A549 (cell line): Measurements from ENCODE around the gene ANKRD63. TPM values are rescaled to one million over a fixed set of nuclear protein-coding genes. Genes with fewer than 3 reads are reported as not detected.

ENCODE experiments used
- ATAC-seq, 2 experiments: fragments of 200-7000 bp in 1 of 2; fragments of >200 bp in 1 of 2; cut with Nextera tagmentation in 1 of 2; cut with Tn5 transposase in 1 of 2; 3 replicates each; pipeline versions ENCODE4 v1.8.0 to v1.9.1; 2018 to 2020; ENCODE audit warnings: mild to moderate bottlenecking in 1 of 2, moderate library complexity in 1 of 2
- CTCF ChIA-PET: fragments of 300-600 bp; sonication (Branson Sonifier 250); formaldehyde crosslinking; extraction: SDS; loops from one replicate; lab custom pipeline; 2021; ENCODE audit warnings: antibody characterized with exemption, inconsistent platforms; lab: Yijun Ruan, JAX
- POLR2A ChIA-PET: fragments of 350-600 bp; formaldehyde crosslinking; extraction: SDS; loops from one replicate; lab custom pipeline; 2021; ENCODE audit warnings: antibody characterized with exemption, inconsistent platforms; lab: Yijun Ruan, JAX
- DNase-seq, 2 experiments: peaks; one replicate each; pipeline versions ENCODE4 v3.0.0 to v3.0.0-alpha.2; 2011 to 2016; ENCODE audit warnings: low read depth in 1 of 2, low spot score in 1 of 2
- FAIRE-seq: peaks from 2 replicates; lab custom pipeline; 2011; peaks lifted over from hg19 to GRCh38; lab: Jason Lieb, UNC
- H3K27ac ChIP-seq, 2 experiments: fragments of >200 bp; sonication (Bioruptor Twin); formaldehyde crosslinking; 3 replicates each; pipeline ENCODE4 v1.5.1; 2016 to 2017
- H3K4me1 ChIP-seq: fragments of >200 bp; sonication (Bioruptor Twin); formaldehyde crosslinking; 3 replicates; pipeline ENCODE4 v1.6.1; 2016
- H3K4me2 ChIP-seq: fragments of >200 bp; sonication (Bioruptor Twin); formaldehyde crosslinking; 3 replicates; pipeline ENCODE4 v1.6.1; 2016
- H3K4me3 ChIP-seq: fragments of >200 bp; sonication (Bioruptor Twin); formaldehyde crosslinking; 3 replicates; pipeline ENCODE4 v1.5.1; 2016
- H3K9me3 ChIP-seq: fragments of >200 bp; sonication (Bioruptor Twin); formaldehyde crosslinking; 3 replicates; pipeline ENCODE4 v1.6.1; 2016
- EHMT2 ChIP-seq: fragments of 200-600 bp; sonication (generic); IDR thresholded peaks from 2 replicates; pipeline ENCODE4 v1.6.1; 2016; ENCODE audit warnings: antibody characterized with exemption, low read depth, mild to moderate bottlenecking, moderate library complexity
- EP300 ChIP-seq, 2 experiments: fragments of >200 bp; sonication (Bioruptor Twin); formaldehyde crosslinking; IDR thresholded peaks; 2 replicates in 1 of 2; 3 replicates in 1 of 2; pipeline ENCODE4 v1.6.1; 2016 to 2017
- FOSL2 ChIP-seq, 2 experiments: fragments of 450-650 bp in 1 of 2; fragments of >200 bp in 1 of 2; sonication (Bioruptor Twin) in 1 of 2; formaldehyde crosslinking; IDR thresholded peaks; 2 replicates each; pipeline versions ENCODE4 v1.5.0 to v1.6.1; 2016 to 2020; ENCODE audit warnings: mild to moderate bottlenecking in 1 of 2, moderate library complexity in 1 of 2
- FOXS1 ChIP-seq: fragments of 250-450 bp; sonication (Bioruptor Pico); IDR thresholded peaks from 2 replicates; pipeline ENCODE4 v1.5.0; 2020; ENCODE audit warnings: mild to moderate bottlenecking, moderate library complexity
- HEYL ChIP-seq: fragments of 250-450 bp; sonication (Bioruptor Pico); IDR thresholded peaks from 2 replicates; pipeline ENCODE4 v1.8.0; 2021; ENCODE audit warnings: mild to moderate bottlenecking, moderate library complexity
- HOXA7 ChIP-seq: fragments of 250-450 bp; sonication (Bioruptor Pico); IDR thresholded peaks from 2 replicates; pipeline ENCODE4 v1.5.0; 2020; ENCODE audit warnings: mild to moderate bottlenecking, moderate library complexity
- HOXB13 ChIP-seq: fragments of 250-450 bp; sonication (Bioruptor Pico); IDR thresholded peaks from 2 replicates; pipeline ENCODE4 v1.5.0; 2020; ENCODE audit warnings: low read depth, mild to moderate bottlenecking, moderate library complexity
- JUN ChIP-seq, 2 experiments: fragments of >200 bp; sonication (Bioruptor Twin); formaldehyde crosslinking; IDR thresholded peaks; 2 replicates in 1 of 2; 3 replicates in 1 of 2; pipeline ENCODE4 v1.6.1; 2016 to 2017
- JUNB ChIP-seq: fragments of >200 bp; sonication (Bioruptor Twin); formaldehyde crosslinking; IDR thresholded peaks from 2 replicates; pipeline ENCODE4 v1.6.1; 2016
- KDM5A ChIP-seq: fragments of 200-600 bp; sonication (generic); IDR thresholded peaks from 2 replicates; pipeline ENCODE4 v1.6.1; 2016; ENCODE audit warnings: antibody characterized with exemption, mild to moderate bottlenecking
- NR3C1 ChIP-seq: fragments of >200 bp; sonication (Bioruptor Twin); formaldehyde crosslinking; IDR thresholded peaks from 3 replicates; pipeline ENCODE4 v1.6.1; 2017
- RAD21 ChIP-seq, 2 experiments: fragments of >200 bp in 1 of 2; sonication (Bioruptor Twin) in 1 of 2; formaldehyde crosslinking in 1 of 2; IDR thresholded peaks in 1 of 2; conservative IDR thresholded peaks in 1 of 2; 2 replicates in 1 of 2; 3 replicates in 1 of 2; pipeline ENCODE4 v1.6.1; 2012 to 2018; ENCODE audit warnings: inconsistent platforms in 1 of 2
- SMC3 ChIP-seq: fragments of >200 bp; sonication (Bioruptor Twin); formaldehyde crosslinking; IDR thresholded peaks from 3 replicates; pipeline ENCODE4 v1.6.1; 2018; ENCODE audit warnings: inconsistent platforms
- TFCP2L1 ChIP-seq: fragments of 250-450 bp; sonication (Bioruptor Pico); IDR thresholded peaks from 2 replicates; pipeline ENCODE4 v1.5.0; 2021; ENCODE audit warnings: mild to moderate bottlenecking
- WGBS: methylation state at CpG from one replicate; pipeline ENCODE4 v1.1.6; 2017; ENCODE audit errors: missing lambda C conversion rate; 5-methylcytosine and 5-hydroxymethylcytosine counted together
- polyA plus RNA-seq, 4 experiments: library from polyadenylated mRNA; depleted of rRNA in 3 of 4; stranded (reverse); fragments of >200 nt; fragmentation: RNase III in 1 of 4; extraction: RNeasy Plus Mini Kit Qiagen cat#74134 plus additional on column Dnase treatment in 1 of 4; gene quantifications; 2 replicates in 3 of 4; 3 replicates in 1 of 4; pipeline ENCODE4 v1.2.3, GENCODE V29; 2011 to 2017
- TF ChIP-seq, protein P1 (sequence below): fragments of >200 bp; sonication (Bioruptor Twin); formaldehyde crosslinking; IDR thresholded peaks from 2 replicates; pipeline ENCODE4 v1.6.1; 2016
- TF ChIP-seq, protein P2 (sequence below): fragments of >200 bp; sonication (Bioruptor Twin); formaldehyde crosslinking; IDR thresholded peaks from 3 replicates; pipeline ENCODE4 v1.6.1; 2016
- TF ChIP-seq, protein P3 (sequence below): IDR thresholded peaks from 2 replicates; pipeline ENCODE4 v1.6.1; 2012

Gene ANKRD63
- polyA plus RNA-seq, 2 of the 4 experiments (the other 2 are of a cell fraction): 0.25 TPM; not detected in 1

DNA sequence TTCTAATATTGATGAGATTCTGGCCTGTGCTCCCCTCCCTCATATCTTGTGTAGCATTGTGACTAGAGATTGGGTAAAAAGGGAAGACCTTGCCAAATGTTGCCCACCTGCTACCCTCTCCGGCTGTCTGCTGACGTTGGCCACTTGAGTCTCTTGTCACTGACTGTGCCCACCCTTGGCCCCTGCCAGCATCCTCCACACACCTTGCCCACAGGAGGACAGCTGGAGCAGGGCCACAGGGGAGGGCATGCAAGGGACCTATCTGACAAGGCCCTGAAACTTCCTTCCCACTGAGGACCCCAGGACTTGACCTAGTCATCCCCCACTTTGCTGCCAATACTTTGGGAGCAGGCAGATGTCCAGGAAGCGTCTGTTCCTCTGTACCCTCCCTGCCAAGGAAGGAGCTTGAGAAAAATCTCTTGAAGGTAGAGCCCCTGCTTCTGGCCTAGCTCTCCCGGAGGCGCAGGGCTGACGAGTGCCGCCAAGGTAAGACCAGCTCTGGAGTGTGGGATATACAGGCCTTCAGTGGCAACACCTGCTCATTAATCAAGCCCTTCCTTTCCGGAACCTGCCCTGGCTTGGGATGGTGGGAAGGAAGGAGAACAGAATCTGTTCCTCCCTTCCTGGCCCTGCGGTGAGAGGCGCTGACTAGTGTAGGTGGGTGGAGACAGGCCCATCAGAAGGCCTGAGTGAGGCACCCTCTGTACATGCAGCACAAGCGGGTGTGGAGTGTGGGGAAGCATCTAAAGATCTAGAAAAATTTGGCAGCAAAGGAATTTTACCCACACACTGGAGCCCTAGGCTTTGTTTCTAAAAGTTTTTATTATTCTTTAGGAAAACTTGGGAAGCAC lies 48.9 kb downstream of the ANKRD63 start (continued):
- TF ChIP-seq FOSL2 (IDR thresholded peaks at IDR 0.05) (no peak), FOSL2 (CRISPR knock-in tag; IDR thresholded peaks at IDR 0.05) (no peak), HOXB13 (CRISPR knock-in tag) (no peak)

DNA sequence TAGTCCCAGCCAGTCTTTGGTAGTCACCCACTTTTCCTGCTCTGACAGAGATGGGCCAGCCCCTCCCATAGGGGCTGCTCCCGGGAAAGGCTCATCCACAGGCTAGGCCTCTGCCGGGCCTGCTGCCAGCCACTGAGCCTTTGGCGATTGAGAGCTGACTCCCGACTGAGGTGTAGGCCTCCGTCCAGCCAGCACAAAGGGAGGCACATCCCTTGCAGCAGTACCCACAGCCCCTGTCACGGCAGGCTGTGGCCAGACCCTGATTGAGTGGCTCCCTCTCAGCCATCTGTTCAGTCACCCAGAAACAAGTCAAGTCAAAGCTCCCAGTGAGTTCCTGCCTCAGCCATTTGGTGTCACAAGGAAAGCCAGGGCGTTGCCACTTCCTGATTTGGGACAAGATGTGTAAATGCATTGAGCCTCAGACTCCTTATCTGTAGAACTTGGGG lies 50.2 kb downstream of the ANKRD63 start:
- CTCF ChIA-PET: interaction anchor here (3.4 to 10.2 kb wide), 2 partner anchors 15 to 41 kb away, joined by 17 to 100 read pairs; no protein-coding TSS in a partner anchor
- TF ChIP-seq JUNB (no peak), KDM5A (no peak), SMC3 (no peak), RAD21 (conservative IDR thresholded peaks at IDR 0.05 in 1 of 2, IDR thresholded peaks at IDR 0.05 in 1 of 2) (no peak), FOSL2 (IDR thresholded peaks at IDR 0.05) (no peak), FOSL2 (CRISPR knock-in tag; IDR thresholded peaks at IDR 0.05) (no peak), JUN (IDR thresholded peaks at IDR 0.05) (no peak), EP300 (IDR thresholded peaks at IDR 0.05) (no peak), HEYL (no peak), NR3C1 (no peak), TFCP2L1 (CRISPR knock-in tag) (no peak), FOXS1 (CRISPR knock-in tag) (no peak), EHMT2 (no peak), HOXB13 (CRISPR knock-in tag) (no peak), HOXA7 (CRISPR knock-in tag) (no peak)
- TF ChIP-seq, protein P1, sequence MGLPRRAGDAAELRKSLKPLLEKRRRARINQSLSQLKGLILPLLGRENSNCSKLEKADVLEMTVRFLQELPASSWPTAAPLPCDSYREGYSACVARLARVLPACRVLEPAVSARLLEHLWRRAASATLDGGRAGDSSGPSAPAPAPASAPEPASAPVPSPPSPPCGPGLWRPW: no peak
- TF ChIP-seq, protein P2, sequence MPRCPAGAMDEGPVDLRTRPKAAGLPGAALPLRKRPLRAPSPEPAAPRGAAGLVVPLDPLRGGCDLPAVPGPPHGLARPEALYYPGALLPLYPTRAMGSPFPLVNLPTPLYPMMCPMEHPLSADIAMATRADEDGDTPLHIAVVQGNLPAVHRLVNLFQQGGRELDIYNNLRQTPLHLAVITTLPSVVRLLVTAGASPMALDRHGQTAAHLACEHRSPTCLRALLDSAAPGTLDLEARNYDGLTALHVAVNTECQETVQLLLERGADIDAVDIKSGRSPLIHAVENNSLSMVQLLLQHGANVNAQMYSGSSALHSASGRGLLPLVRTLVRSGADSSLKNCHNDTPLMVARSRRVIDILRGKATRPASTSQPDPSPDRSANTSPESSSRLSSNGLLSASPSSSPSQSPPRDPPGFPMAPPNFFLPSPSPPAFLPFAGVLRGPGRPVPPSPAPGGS: no peak
- TF ChIP-seq, protein P3, sequence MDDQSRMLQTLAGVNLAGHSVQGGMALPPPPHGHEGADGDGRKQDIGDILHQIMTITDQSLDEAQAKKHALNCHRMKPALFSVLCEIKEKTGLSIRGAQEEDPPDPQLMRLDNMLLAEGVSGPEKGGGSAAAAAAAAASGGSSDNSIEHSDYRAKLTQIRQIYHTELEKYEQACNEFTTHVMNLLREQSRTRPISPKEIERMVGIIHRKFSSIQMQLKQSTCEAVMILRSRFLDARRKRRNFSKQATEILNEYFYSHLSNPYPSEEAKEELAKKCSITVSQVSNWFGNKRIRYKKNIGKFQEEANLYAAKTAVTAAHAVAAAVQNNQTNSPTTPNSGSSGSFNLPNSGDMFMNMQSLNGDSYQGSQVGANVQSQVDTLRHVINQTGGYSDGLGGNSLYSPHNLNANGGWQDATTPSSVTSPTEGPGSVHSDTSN: no peak
- WGBS: 92% methylated on average over 1 of the region's 7 CpGs
- H3K9me3 ChIP-seq: no peaks in the 10 kb centered on the region
- H3K4me3 ChIP-seq: no peak overlapping the region
- FAIRE-seq: no peak
- POLR2A ChIA-PET: no interaction called here
- no peak overlapping the region for H3K27ac ChIP-seq
- no peak for ATAC-seq
- no peak for DNase-seq
- no peaks in the 10 kb centered on the region for H3K4me1 ChIP-seq
- no peak overlapping the region for H3K4me2 ChIP-seq

Other genes with a start within 250 kb of the ANKRD63 start
- 216 and 306 TPM in 2 replicates for gene SRP14, start 243.9 kb downstream of the ANKRD63 start, polyA plus RNA-seq (2011; rRNA removed)
- gene SRP14, start 243.9 kb downstream of the ANKRD63 start, polyA plus RNA-seq (2017; fragmentation: RNase III; extraction: RNeasy Plus Mini Kit Qiagen cat#74134 plus additional on column Dnase treatment): 343 to 380 TPM (median 374 TPM) in 3 replicates
- gene BMF, start 174.2 kb downstream of the ANKRD63 start, polyA plus RNA-seq (2011; rRNA removed): 1.4 and 2.1 TPM in 2 replicates
- 0.39 to 1.6 TPM (median 1.3 TPM) in 3 replicates for gene BMF, start 174.2 kb downstream of the ANKRD63 start, polyA plus RNA-seq (2017; fragmentation: RNase III; extraction: RNeasy Plus Mini Kit Qiagen cat#74134 plus additional on column Dnase treatment)
- gene BUB1B, start 122.0 kb downstream of the ANKRD63 start, polyA plus RNA-seq (2011; rRNA removed): 37.5 and 42.2 TPM in 2 replicates
- gene BUB1B, start 122.0 kb downstream of the ANKRD63 start, polyA plus RNA-seq (2017; fragmentation: RNase III; extraction: RNeasy Plus Mini Kit Qiagen cat#74134 plus additional on column Dnase treatment): 35.0 to 50.2 TPM (median 42.6 TPM) in 3 replicates
- 0.08 and 0.16 TPM in 2 replicates for gene PAK6, start 44.0 kb downstream of the ANKRD63 start, polyA plus RNA-seq (2011; rRNA removed)
- 0.05 to 0.12 TPM (median 0.10 TPM) in 3 replicates for gene PAK6, start 44.0 kb downstream of the ANKRD63 start, polyA plus RNA-seq (2017; fragmentation: RNase III; extraction: RNeasy Plus Mini Kit Qiagen cat#74134 plus additional on column Dnase treatment)
- 0.19 and 0.30 TPM in 2 replicates for gene PLCB2, start 24.9 kb upstream of the ANKRD63 start, polyA plus RNA-seq (2011; rRNA removed)
- 0.38 to 0.58 TPM (median 0.49 TPM) in 3 replicates for gene PLCB2, start 24.9 kb upstream of the ANKRD63 start, polyA plus RNA-seq (2017; fragmentation: RNase III; extraction: RNeasy Plus Mini Kit Qiagen cat#74134 plus additional on column Dnase treatment)
- 2.8 and 3.5 TPM in 2 replicates for gene INAFM2, start 40.6 kb upstream of the ANKRD63 start, polyA plus RNA-seq (2011; rRNA removed)
- 3.3 to 3.9 TPM (median 3.8 TPM) in 3 replicates for gene INAFM2, start 40.6 kb upstream of the ANKRD63 start, polyA plus RNA-seq (2017; fragmentation: RNase III; extraction: RNeasy Plus Mini Kit Qiagen cat#74134 plus additional on column Dnase treatment)
- 1.9 and 2.8 TPM in 2 replicates for gene CCDC9B, start 57.9 kb upstream of the ANKRD63 start, polyA plus RNA-seq (2011; rRNA removed)
- gene CCDC9B, start 57.9 kb upstream of the ANKRD63 start, polyA plus RNA-seq (2017; fragmentation: RNase III; extraction: RNeasy Plus Mini Kit Qiagen cat#74134 plus additional on column Dnase treatment): 23.4 to 28.7 TPM (median 27.4 TPM) in 3 replicates
- not detected in 2 replicates for gene PHGR1, start 68.0 kb upstream of the ANKRD63 start, polyA plus RNA-seq (2011; rRNA removed)
- gene PHGR1, start 68.0 kb upstream of the ANKRD63 start, polyA plus RNA-seq (2017; fragmentation: RNase III; extraction: RNeasy Plus Mini Kit Qiagen cat#74134 plus additional on column Dnase treatment): not detected in 3 replicates
- 0.26 and 0.52 TPM in 2 replicates for gene DISP2, start 75.2 kb upstream of the ANKRD63 start, polyA plus RNA-seq (2011; rRNA removed)
- 0.39 to 0.82 TPM (median 0.56 TPM) in 3 replicates for gene DISP2, start 75.2 kb upstream of the ANKRD63 start, polyA plus RNA-seq (2017; fragmentation: RNase III; extraction: RNeasy Plus Mini Kit Qiagen cat#74134 plus additional on column Dnase treatment)
- 41.2 and 50.3 TPM in 2 replicates for gene KNSTRN, start 99.7 kb upstream of the ANKRD63 start, polyA plus RNA-seq (2011; rRNA removed)
- gene KNSTRN, start 99.7 kb upstream of the ANKRD63 start, polyA plus RNA-seq (2017; fragmentation: RNase III; extraction: RNeasy Plus Mini Kit Qiagen cat#74134 plus additional on column Dnase treatment): 45.0 to 52.6 TPM (median 48.0 TPM) in 3 replicates
- 10.2 and 14.8 TPM in 2 replicates for gene IVD, start 122.7 kb upstream of the ANKRD63 start, polyA plus RNA-seq (2011; rRNA removed)
- 12.4 to 13.0 TPM (median 12.6 TPM) in 3 replicates for gene IVD, start 122.7 kb upstream of the ANKRD63 start, polyA plus RNA-seq (2017; fragmentation: RNase III; extraction: RNeasy Plus Mini Kit Qiagen cat#74134 plus additional on column Dnase treatment)
- 2.3 and 2.8 TPM in 2 replicates for gene BAHD1, start 157.9 kb upstream of the ANKRD63 start, polyA plus RNA-seq (2011; rRNA removed)
- 10.1 to 11.1 TPM (median 10.9 TPM) in 3 replicates for gene BAHD1, start 157.9 kb upstream of the ANKRD63 start, polyA plus RNA-seq (2017; fragmentation: RNase III; extraction: RNeasy Plus Mini Kit Qiagen cat#74134 plus additional on column Dnase treatment)
- gene CHST14, start 187.9 kb upstream of the ANKRD63 start, polyA plus RNA-seq (2011; rRNA removed): 8.6 and 9.8 TPM in 2 replicates
- 8.7 to 11.0 TPM (median 10.8 TPM) in 3 replicates for gene CHST14, start 187.9 kb upstream of the ANKRD63 start, polyA plus RNA-seq (2017; fragmentation: RNase III; extraction: RNeasy Plus Mini Kit Qiagen cat#74134 plus additional on column Dnase treatment)